ENCODE measurements around the gene AFF2.
"Not testable (repeated sequence)": the region's sequence is repeated elsewhere in the genome, so short reads cannot be mapped to it uniquely, and the experiment has no call there.

Gene AFF2

GRCh38 chrX:148643460-148643859 is 143.0 kb downstream of the AFF2 start:
- no peak for DNase-seq (ENCODE audit: low spot score)

GRCh38 chrX:148647651-148648050 is 147.2 kb downstream of the AFF2 start:
- DNase-seq (ENCODE audit: low spot score) = no peak

- no peak for DNase-seq (ENCODE audit: low spot score)
Observed at GRCh38 chrX:148649145-148649795, 148.9 kb downstream of the AFF2 start.

GRCh38 chrX:148658115-148658730 is 157.8 kb downstream of the AFF2 start:
- no peak for DNase-seq (ENCODE audit: low spot score)

GRCh38 chrX:148659481-148659880 is 159.1 kb downstream of the AFF2 start:
- no peak for DNase-seq (ENCODE audit: low spot score)

- no peak for DNase-seq (ENCODE audit: low spot score)
Observed at GRCh38 chrX:148661035-148661434, 160.6 kb downstream of the AFF2 start.

- no peak for DNase-seq (ENCODE audit: low spot score)
Observed at GRCh38 chrX:148662014-148662413, 161.6 kb downstream of the AFF2 start.

- no peak for DNase-seq (ENCODE audit: low spot score)
Observed at GRCh38 chrX:148664171-148664570, 163.8 kb downstream of the AFF2 start.

- no peak for DNase-seq (ENCODE audit: low spot score)
Observed at GRCh38 chrX:148664995-148665394, 164.6 kb downstream of the AFF2 start.

- DNase-seq (ENCODE audit: low spot score) = not testable (repeated sequence)
Observed at GRCh38 chrX:148669175-148669574, 168.8 kb downstream of the AFF2 start.

GRCh38 chrX:148670277-148670676 is 169.9 kb downstream of the AFF2 start:
- DNase-seq (ENCODE audit: low spot score) = no peak

- no peak for DNase-seq (ENCODE audit: low spot score)
Observed at GRCh38 chrX:148672517-148672916, 172.1 kb downstream of the AFF2 start.

- DNase-seq (ENCODE audit: low spot score) = no peak
Observed at GRCh38 chrX:148681605-148682004, 181.2 kb downstream of the AFF2 start.

GRCh38 chrX:148682206-148682605 is 181.8 kb downstream of the AFF2 start:
- no peak for DNase-seq (ENCODE audit: low spot score)

- no peak for DNase-seq (ENCODE audit: low spot score)
Observed at GRCh38 chrX:148691456-148691855, 191.0 kb downstream of the AFF2 start.

- DNase-seq (ENCODE audit: low spot score) = no peak
Observed at GRCh38 chrX:148695255-148695654, 194.8 kb downstream of the AFF2 start.

- no peak for DNase-seq (ENCODE audit: low spot score)
Observed at GRCh38 chrX:148698221-148698620, 197.8 kb downstream of the AFF2 start.

- no peak for DNase-seq (ENCODE audit: low spot score)
Observed at GRCh38 chrX:148700021-148700420, 199.6 kb downstream of the AFF2 start.

GRCh38 chrX:148713981-148714380 is 213.6 kb downstream of the AFF2 start:
- DNase-seq (ENCODE audit: low spot score) = no peak

- no peak for DNase-seq (ENCODE audit: low spot score)
Observed at GRCh38 chrX:148715361-148715760, 214.9 kb downstream of the AFF2 start.

- no peak for DNase-seq (ENCODE audit: low spot score)
Observed at GRCh38 chrX:148722966-148723365, 222.5 kb downstream of the AFF2 start.

- no peak for DNase-seq (ENCODE audit: low spot score)
Observed at GRCh38 chrX:148723551-148723950, 223.1 kb downstream of the AFF2 start.

- no peak for DNase-seq (ENCODE audit: low spot score)
Observed at GRCh38 chrX:148728901-148729300, 228.5 kb downstream of the AFF2 start.

GRCh38 chrX:148732743-148733142 is 232.3 kb downstream of the AFF2 start:
- no peak for DNase-seq (ENCODE audit: low spot score)
